Activated B cell treated with CpG ODN at 0.5 μM for 24 hours (primary cell): ENCODE measurements around the gene SSBP1. TPM values are rescaled to one million over a fixed set of nuclear protein-coding genes. Genes with fewer than 3 reads are reported as not detected.

Experiments
- ATAC-seq: fragments of 200-7000 bp; cut with Tn5 transposase; one replicate; pipeline ENCODE4 v1.10.0; 2021; ENCODE audit warnings: low read depth, mild to moderate bottlenecking, moderate library complexity
- CTCF ChIA-PET: fragments of 350-600 bp; sonication (Branson Sonifier 250); formaldehyde crosslinking; loops from one replicate; lab custom pipeline; 2021; ENCODE audit warnings: antibody characterized with exemption; lab: Charles Lee
- POLR2A ChIA-PET: fragments of 350-600 bp; sonication (Branson Sonifier 250); formaldehyde crosslinking; loops from one replicate; lab custom pipeline; 2021; ENCODE audit warnings: antibody characterized with exemption; lab: Charles Lee
- DNase-seq: peaks from one replicate; pipeline ENCODE4 v3.0.0; 2022
- H3K27ac Mint-ChIP-seq: one replicate; pipeline ENCODE4 v1.8.0; 2020; ENCODE audit warnings: mixed read lengths
- H3K27me3 Mint-ChIP-seq: one replicate; pipeline ENCODE4 v1.8.0; 2021; ENCODE audit warnings: mixed read lengths
- H3K36me3 Mint-ChIP-seq: one replicate; pipeline ENCODE4 v1.8.0; 2021; ENCODE audit warnings: low read depth, mixed read lengths
- H3K4me1 Mint-ChIP-seq: one replicate; pipeline ENCODE4 v1.8.0; 2021; ENCODE audit warnings: mixed read lengths
- H3K4me3 Mint-ChIP-seq: one replicate; pipeline ENCODE4 v1.8.0; 2020; ENCODE audit warnings: mild to moderate bottlenecking, mixed read lengths
- H3K9me3 Mint-ChIP-seq: one replicate; pipeline ENCODE4 v1.8.0; 2020; ENCODE audit warnings: mixed read lengths
- intact Hi-C: fragments of 100-400 bp; cut with micrococcal nuclease; formaldehyde crosslinking; loops from one replicate; pipeline ENCODE4 v1.15.1; 2024
- total RNA-seq: library from RNA; stranded (reverse); gene quantifications from 2 replicates; pipeline ENCODE4 v1.2.3, GENCODE V29; 2022
- TF ChIP-seq, protein P1 (sequence below): fragments of 200-600 bp; IDR thresholded peaks from one replicate; pipeline ENCODE4 v1.8.0; 2022; ENCODE audit warnings: antibody characterized with exemption, mild to moderate bottlenecking

SSBP1 gene
- total RNA-seq, 1 donor from 2014 or later, result 122 TPM

DNA sequence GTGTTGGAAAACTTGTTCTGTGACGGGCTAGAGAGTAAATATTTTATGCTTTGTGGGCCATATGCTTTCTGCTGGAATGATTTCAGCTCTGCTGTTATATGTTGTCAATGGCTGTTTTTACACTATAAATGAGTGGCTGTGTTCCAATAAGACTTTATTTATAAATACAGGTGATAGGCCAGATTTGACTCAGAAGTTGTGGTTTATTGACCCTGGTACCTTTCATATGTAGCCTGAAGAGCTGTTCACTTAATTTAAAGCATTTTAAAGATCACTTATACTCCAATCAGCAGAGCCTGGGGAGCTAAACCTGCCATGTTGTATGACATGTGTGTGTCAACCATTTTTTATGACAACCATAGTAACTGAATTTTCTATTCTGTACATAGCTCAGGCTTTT is 9.1 kb upstream of the SSBP1 start:
- intact Hi-C loops, result no loop called here
- DNase-seq (no peak), ATAC-seq (no peak)
- Mint-ChIP-seq H3K27ac (no peak overlapping the region), H3K4me1 (no peaks in the 10 kb centered on the region), H3K4me3 (no peak overlapping the region), H3K27me3 (no peaks in the 10 kb centered on the region), H3K36me3 (no peaks in the 10 kb centered on the region), H3K9me3 (no peaks in the 10 kb centered on the region)
- POLR2A ChIA-PET, result no interaction called here
- TF ChIP-seq, protein P1, sequence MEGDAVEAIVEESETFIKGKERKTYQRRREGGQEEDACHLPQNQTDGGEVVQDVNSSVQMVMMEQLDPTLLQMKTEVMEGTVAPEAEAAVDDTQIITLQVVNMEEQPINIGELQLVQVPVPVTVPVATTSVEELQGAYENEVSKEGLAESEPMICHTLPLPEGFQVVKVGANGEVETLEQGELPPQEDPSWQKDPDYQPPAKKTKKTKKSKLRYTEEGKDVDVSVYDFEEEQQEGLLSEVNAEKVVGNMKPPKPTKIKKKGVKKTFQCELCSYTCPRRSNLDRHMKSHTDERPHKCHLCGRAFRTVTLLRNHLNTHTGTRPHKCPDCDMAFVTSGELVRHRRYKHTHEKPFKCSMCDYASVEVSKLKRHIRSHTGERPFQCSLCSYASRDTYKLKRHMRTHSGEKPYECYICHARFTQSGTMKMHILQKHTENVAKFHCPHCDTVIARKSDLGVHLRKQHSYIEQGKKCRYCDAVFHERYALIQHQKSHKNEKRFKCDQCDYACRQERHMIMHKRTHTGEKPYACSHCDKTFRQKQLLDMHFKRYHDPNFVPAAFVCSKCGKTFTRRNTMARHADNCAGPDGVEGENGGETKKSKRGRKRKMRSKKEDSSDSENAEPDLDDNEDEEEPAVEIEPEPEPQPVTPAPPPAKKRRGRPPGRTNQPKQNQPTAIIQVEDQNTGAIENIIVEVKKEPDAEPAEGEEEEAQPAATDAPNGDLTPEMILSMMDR, result no peak
- CTCF ChIA-PET, result no interaction called here

DNA sequence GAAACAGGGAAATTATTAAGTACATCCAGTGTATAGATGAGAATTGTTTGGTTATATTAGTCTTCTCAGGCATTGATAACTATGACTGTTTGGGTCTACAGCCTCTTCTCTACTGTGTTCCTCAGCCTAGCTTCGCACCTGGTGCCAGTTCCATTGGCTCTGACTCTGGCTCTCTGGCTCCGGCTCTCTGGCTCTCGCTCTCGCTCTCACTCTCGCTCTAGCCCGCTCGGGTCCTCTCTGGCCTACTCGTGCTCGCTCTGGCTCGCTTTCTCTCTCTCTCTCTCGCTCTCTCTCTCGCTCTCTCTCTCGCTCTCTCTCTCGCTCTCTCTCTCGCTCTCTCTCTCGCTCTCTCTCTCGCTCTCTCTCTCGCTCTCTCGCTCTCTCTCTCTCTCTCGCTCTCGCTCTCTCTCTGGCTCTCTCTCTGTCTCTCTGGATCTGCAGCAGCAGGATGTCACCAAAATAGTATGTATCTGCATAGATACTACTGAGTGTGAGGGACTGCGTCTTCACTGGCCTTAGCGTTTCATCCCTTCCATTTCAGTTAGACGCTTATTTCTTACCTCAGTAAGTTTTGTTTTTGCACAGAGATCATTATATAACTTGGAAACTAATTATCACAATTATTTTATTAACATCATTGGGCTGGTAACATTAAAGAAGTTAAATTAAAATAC is 6.5 kb upstream of the SSBP1 start:
- ChIA-PET POLR2A (no interaction called here), CTCF (no interaction called here)
- intact Hi-C loops, result no loop called here
- no peak for ATAC-seq
- Mint-ChIP-seq H3K4me1 (peaks cover under 1% of the 10 kb centered on the region), H3K4me3 (peak overlapping the region; percentile 45), H3K9me3 (no peaks in the 10 kb centered on the region), H3K36me3 (no peaks in the 10 kb centered on the region), H3K27me3 (no peaks in the 10 kb centered on the region), H3K27ac (peak overlapping the region; percentile 54)
- no peak for DNase-seq
- TF ChIP-seq, protein P1, result no peak

DNA sequence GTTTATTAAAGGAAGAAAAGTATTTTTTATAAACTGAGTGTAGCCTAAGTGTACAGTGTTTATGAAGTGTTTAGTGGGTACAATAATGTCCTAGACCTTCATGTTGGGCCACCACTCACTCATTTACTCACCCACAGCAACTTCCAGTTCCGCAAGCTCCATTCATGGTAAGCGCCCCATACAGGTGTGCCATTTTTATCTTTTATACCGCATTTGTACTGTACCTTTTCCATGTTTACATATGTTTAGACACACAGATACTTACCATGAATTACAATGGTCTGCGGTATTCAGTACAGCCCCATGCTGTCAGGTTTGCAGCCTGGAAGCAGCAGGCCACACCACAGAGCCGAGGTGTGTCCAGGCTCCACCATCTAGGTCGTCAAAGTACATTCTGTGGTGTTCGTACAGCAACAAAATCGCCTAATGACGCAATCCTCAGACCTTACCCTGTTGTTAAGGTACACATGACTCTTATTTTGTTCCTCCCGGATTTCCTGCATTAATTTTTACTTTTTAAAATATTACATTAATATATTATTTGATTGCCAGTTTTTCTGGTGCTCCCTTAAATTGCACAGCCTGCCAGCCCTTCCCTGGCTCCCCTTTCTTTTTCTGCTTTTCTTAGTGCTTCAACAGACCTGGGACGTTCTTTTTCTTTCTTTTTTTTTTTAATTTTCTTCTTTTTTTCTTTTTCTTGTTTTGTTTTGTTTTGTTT is 881 bp upstream of the SSBP1 start:
- DNase-seq (no peak), ATAC-seq (no peak)
- intact Hi-C loops, result no loop called here
- H3K4me1 Mint-ChIP-seq, result peaks cover 40% of the 10 kb centered on the region
- peak overlapping the region; percentile 99 for H3K4me3 Mint-ChIP-seq
- peaks cover 36% of the 10 kb centered on the region for H3K36me3 Mint-ChIP-seq
- H3K27me3 Mint-ChIP-seq, result no peaks in the 10 kb centered on the region
- CTCF ChIA-PET, result interaction anchor here (0.9 to 6.3 kb wide), 14 partner anchors 10 to 925 kb away, joined by 3 to 54 read pairs (median 4); partner anchors contain the start of genes DENND11, MRPS33 and WEE2
- peak overlapping the region; percentile 98 for H3K27ac Mint-ChIP-seq
- H3K9me3 Mint-ChIP-seq, result no peaks in the 10 kb centered on the region
- TF ChIP-seq, protein P1, result no peak
- POLR2A ChIA-PET, result interaction anchor here (0.6 to 3.5 kb wide), 12 partner anchors 9 to 1060 kb away, joined by 3 to 56 read pairs (median 5); partner anchors contain the start of genes AGK, BRAF, DENND11 and MRPS33

DNA sequence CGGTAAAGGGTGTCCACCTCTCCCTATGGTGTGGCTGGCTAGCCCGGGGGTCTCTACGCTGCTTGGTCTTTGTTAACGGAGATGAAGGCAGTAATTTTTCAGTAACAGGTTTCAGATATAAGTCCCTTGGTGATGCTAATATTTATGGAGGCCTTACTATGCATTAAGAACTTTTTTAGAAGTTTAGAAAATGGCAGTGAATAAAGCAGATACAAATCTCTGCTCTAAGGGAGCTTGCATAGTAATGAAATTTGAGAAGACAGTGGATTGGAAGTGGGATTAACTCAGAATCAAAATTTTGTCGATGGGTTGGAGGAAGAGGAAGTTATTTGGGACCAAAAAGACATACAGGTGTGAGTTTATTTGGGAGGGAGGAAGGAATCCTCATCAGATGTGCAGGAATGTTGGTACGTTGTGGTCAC is 445 bp downstream of the SSBP1 start:
- intact Hi-C loops, result loop anchor here (1.0 to 2.0 kb wide), 9 partner anchors 37 to 1260 kb away; partner anchors contain the start of genes AGK, BRAF, MKRN1 and MRPS33
- peaks cover 49% of the 10 kb centered on the region for H3K36me3 Mint-ChIP-seq
- TF ChIP-seq, protein P1, result no peak
- POLR2A ChIA-PET, result interaction anchor here (1.0 to 3.5 kb wide), 9 partner anchors 28 to 724 kb away, joined by 3 to 56 read pairs (median 8); partner anchors contain the start of genes AGK, DENND11 and MRPS33
- no peaks in the 10 kb centered on the region for H3K9me3 Mint-ChIP-seq
- H3K27me3 Mint-ChIP-seq, result no peaks in the 10 kb centered on the region
- peak overlapping the region; percentile 99 for H3K4me3 Mint-ChIP-seq
- ATAC-seq, result no peak
- CTCF ChIA-PET, result interaction anchor here (1.0 to 6.3 kb wide), 12 partner anchors 11 to 724 kb away, joined by 3 to 54 read pairs (median 5); partner anchors contain the start of genes DENND11, MRPS33 and WEE2
- peaks cover 40% of the 10 kb centered on the region for H3K4me1 Mint-ChIP-seq
- no peak for DNase-seq
- H3K27ac Mint-ChIP-seq, result peak overlapping the region; percentile 98
